ENCODE data around the gene IFNA2. TPM values are rescaled to one million over a fixed set of nuclear protein-coding genes. Genes with fewer than 3 reads are reported as not detected.

IFNA2 gene
- total and polyA plus RNA-seq, 2 experiments from 2014 or later: not detected

GRCh38 chr9:21383627-21384026, 1.6 kb downstream of the IFNA2 start:
- no peak for ATAC-seq
- H3K4me3 Mint-ChIP-seq: no peak overlapping the region
- H3K4me1 Mint-ChIP-seq: peaks cover 18% of the 10 kb centered on the region; the same call in 2 of the 3 replicates
- no peak for DNase-seq (ENCODE audit: low spot score)
- H3K4me1 ChIP-seq (ENCODE audit: insufficient read depth): 0 out of 2 replicates have a peak, but pooled peaks cover 8% of the 10 kb centered on the region
- no peak overlapping the region for H3K27ac ChIP-seq (ENCODE audit: low read depth)
- H3K9me3 Mint-ChIP-seq: no peaks in the 10 kb centered on the region
- H3K36me3 ChIP-seq (ENCODE audit: insufficient read depth): no peaks in the 10 kb centered on the region
- H3K4me3 ChIP-seq: no peak overlapping the region
- no peaks in the 10 kb centered on the region for H3F3A ChIP-seq (replicated peaks; ENCODE audit: low read depth)
- no peak for TF ChIP-seq STAT1 (IDR thresholded peaks at IDR 0.05; ENCODE audit: unreplicated experiment)
- TF ChIP-seq NANOG (IDR thresholded peaks at IDR 0.05; ENCODE audit: borderline replicate concordance): no peak
- no peak for TF ChIP-seq ZNF331 (CRISPR knock-in tag; IDR thresholded peaks at IDR 0.05; ENCODE audit: low read depth)
- TF ChIP-seq CREB1 (CRISPR knock-in tag; IDR thresholded peaks at IDR 0.05; ENCODE audit: low read depth): no peak
- TF ChIP-seq, protein P1, sequence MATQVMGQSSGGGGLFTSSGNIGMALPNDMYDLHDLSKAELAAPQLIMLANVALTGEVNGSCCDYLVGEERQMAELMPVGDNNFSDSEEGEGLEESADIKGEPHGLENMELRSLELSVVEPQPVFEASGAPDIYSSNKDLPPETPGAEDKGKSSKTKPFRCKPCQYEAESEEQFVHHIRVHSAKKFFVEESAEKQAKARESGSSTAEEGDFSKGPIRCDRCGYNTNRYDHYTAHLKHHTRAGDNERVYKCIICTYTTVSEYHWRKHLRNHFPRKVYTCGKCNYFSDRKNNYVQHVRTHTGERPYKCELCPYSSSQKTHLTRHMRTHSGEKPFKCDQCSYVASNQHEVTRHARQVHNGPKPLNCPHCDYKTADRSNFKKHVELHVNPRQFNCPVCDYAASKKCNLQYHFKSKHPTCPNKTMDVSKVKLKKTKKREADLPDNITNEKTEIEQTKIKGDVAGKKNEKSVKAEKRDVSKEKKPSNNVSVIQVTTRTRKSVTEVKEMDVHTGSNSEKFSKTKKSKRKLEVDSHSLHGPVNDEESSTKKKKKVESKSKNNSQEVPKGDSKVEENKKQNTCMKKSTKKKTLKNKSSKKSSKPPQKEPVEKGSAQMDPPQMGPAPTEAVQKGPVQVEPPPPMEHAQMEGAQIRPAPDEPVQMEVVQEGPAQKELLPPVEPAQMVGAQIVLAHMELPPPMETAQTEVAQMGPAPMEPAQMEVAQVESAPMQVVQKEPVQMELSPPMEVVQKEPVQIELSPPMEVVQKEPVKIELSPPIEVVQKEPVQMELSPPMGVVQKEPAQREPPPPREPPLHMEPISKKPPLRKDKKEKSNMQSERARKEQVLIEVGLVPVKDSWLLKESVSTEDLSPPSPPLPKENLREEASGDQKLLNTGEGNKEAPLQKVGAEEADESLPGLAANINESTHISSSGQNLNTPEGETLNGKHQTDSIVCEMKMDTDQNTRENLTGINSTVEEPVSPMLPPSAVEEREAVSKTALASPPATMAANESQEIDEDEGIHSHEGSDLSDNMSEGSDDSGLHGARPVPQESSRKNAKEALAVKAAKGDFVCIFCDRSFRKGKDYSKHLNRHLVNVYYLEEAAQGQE (IDR thresholded peaks at IDR 0.05; ENCODE audit: unreplicated experiment): no peak
- no peak for TF ChIP-seq JUNB (IDR thresholded peaks at IDR 0.05; ENCODE audit: unreplicated experiment)
- no peak for TF ChIP-seq EZH2 (IDR thresholded peaks at IDR 0.05; ENCODE audit: low read depth, unreplicated experiment)
- TF ChIP-seq EZH2phosphoT487 (IDR thresholded peaks at IDR 0.05; ENCODE audit: unreplicated experiment): no peak
- TF ChIP-seq, protein P2, sequence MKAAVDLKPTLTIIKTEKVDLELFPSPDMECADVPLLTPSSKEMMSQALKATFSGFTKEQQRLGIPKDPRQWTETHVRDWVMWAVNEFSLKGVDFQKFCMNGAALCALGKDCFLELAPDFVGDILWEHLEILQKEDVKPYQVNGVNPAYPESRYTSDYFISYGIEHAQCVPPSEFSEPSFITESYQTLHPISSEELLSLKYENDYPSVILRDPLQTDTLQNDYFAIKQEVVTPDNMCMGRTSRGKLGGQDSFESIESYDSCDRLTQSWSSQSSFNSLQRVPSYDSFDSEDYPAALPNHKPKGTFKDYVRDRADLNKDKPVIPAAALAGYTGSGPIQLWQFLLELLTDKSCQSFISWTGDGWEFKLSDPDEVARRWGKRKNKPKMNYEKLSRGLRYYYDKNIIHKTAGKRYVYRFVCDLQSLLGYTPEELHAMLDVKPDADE (IDR thresholded peaks at IDR 0.05): no peak
- TF ChIP-seq ZNF462 (CRISPR knock-in tag; IDR thresholded peaks at IDR 0.05): no peak
- no peak for TF ChIP-seq CTCF (conservative IDR thresholded peaks at IDR 0.05; ENCODE audit: low read depth in 2 of 2)
- no peak for TF ChIP-seq ZNF114 (CRISPR knock-in tag; IDR thresholded peaks at IDR 0.05)
- no peak for TF ChIP-seq POLR2AphosphoS5 (IDR thresholded peaks at IDR 0.05; ENCODE audit: low read depth)
- H3K79me2 ChIP-seq (replicated peaks; ENCODE audit: insufficient read depth): no peaks in the 10 kb centered on the region
- no peak overlapping the region for H3K27ac Mint-ChIP-seq
- H2AFZ ChIP-seq: peak overlapping the region; percentile 78
- H3K27me3 Mint-ChIP-seq (ENCODE audit: insufficient read depth, low read depth, poor library complexity): no peaks in the 10 kb centered on the region
- no peaks in the 10 kb centered on the region for H3K36me3 Mint-ChIP-seq (ENCODE audit: low read depth)
- H3K27me3 ChIP-seq (ENCODE audit: insufficient read depth): no peaks in the 10 kb centered on the region
- H3K9me2 ChIP-seq (ENCODE audit: insufficient read depth): no peaks in the 10 kb centered on the region
- no peak overlapping the region for H3K4me2 ChIP-seq
- H4K20me1 ChIP-seq (replicated peaks; ENCODE audit: insufficient read depth): no peaks in the 10 kb centered on the region
